Activated T-helper 17 cell treated with anti-CD3 and anti-CD28 coated beads, Interleukin-2, amount 50 U/mL, for 72 hours (primary cell): ENCODE results near the gene PRSS53. TPM values are rescaled to one million over a fixed set of nuclear protein-coding genes. Genes with fewer than 3 reads are reported as not detected.
"Not testable (repeated sequence)": the region's sequence is repeated elsewhere in the genome, so short reads cannot be mapped to it uniquely, and the experiment has no call there.

Experiments
- ATAC-seq: fragments of 150-1000 bp; cut with Tn5 transposase; replicated peaks from 2 replicates; pipeline ENCODE4 v1.10.0; 2021; ENCODE audit warnings: mild to moderate bottlenecking, moderate library complexity
- H3K27ac Mint-ChIP-seq: one replicate; pipeline ENCODE4 v1.8.0; 2022; ENCODE audit warnings: mixed read lengths
- H3K27me3 Mint-ChIP-seq: one replicate; pipeline ENCODE4 v1.8.0; 2022; ENCODE audit warnings: mixed read lengths
- H3K36me3 Mint-ChIP-seq: one replicate; pipeline ENCODE4 v1.8.0; 2022; ENCODE audit warnings: low read depth, mild to moderate bottlenecking, mixed read lengths
- H3K4me1 Mint-ChIP-seq: one replicate; pipeline ENCODE4 v1.8.0; 2022; ENCODE audit warnings: mixed read lengths
- H3K4me3 Mint-ChIP-seq: one replicate; pipeline ENCODE4 v1.8.0; 2022; ENCODE audit warnings: mild to moderate bottlenecking, mixed read lengths
- H3K9me3 Mint-ChIP-seq: one replicate; pipeline ENCODE4 v1.8.0; 2022; ENCODE audit warnings: mixed read lengths
- total RNA-seq, 2 donors: library from RNA; stranded (reverse); gene quantifications; one replicate each; pipeline ENCODE4 v1.2.3, GENCODE V29; 2022

The PRSS53 gene
- 10 to 100 TPM in 1 of 2 donors, 1 to 10 TPM in 1; 4.5 to 17.3 TPM for total RNA-seq

DNA sequence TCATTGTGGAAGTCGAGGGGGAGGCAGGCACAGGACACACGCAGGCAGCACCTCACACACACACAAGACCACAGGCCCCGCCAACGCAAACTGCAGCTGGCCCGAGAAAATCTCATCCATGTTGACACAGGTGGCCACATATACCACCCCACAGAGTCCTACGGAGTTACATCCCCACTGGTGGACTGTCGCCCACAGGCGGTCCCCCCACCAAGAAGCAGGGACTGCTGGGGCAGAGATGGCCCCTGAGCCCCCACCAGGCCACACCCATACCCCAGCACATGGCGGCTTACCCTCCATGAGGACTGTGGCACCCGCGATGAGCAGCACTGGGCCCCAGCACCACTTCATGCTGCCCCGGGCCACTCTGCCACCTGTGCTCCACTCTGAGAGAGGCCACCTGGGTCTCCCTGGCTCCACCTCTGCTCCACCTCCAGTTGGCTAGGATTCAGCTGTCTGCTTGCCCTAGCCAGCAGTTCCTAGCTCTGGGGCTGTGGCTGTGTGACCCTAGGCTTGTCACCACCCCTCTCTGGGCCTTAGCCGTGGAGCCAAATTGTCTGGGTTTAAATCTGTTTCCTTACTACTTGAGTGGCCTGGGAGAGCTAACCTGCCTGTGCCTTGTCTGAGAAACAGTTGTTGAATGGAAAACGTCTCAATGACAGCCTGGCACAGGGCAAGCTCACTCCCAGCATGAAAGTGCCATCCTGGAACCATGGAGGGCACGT, at the start of gene PRSS53:
TSS of gene PRSS53 (minus strand) at position 485 of the 725 bp plus-strand sequence. CDS start at position 351, 134 bp downstream.
- Mint-ChIP-seq H3K9me3 (no peaks in the 10 kb centered on the region), H3K27ac (peak within 1 kb of the TSS; percentile 20), H3K27me3 (no peaks in the 10 kb centered on the region), H3K4me1 (no peaks in the 10 kb centered on the region), H3K4me3 (no peak within 1 kb of the TSS), H3K36me3 (peaks cover 45% of the 10 kb centered on the region)
- no peak for ATAC-seq

DNA sequence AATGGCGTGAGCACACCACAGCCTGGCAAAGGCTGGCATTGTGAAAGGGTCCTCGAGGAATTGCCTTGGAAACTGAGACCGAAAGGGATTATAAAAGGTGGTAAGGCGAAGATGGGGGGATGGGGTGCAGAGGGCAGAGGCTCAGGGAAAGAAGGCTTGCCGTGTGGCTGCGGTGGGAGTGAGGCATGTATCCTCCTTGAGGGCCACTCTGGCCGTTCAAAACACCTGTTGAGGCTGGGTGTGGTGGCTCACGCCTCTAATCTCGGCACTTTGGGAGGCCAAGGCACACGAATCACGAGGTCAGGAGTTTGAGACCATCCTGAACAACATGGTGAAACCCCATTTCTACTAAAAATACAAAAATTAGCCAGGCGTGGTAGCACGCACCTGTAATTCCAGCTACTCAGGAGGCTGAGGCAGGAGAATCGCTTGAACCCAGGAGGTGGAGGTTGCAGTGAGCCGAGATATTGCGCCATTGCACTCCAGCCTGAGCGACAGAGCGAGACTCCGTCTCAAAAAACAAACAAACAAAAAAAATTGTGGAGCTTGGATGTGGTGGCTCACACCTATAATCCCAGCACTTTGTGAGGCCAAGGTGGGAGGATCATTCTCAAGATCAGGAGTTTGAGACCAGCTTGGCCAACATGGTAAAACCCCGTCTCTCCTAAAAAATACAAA, 48.2 kb upstream of the PRSS53 start:
- ATAC-seq, H3K9me3 Mint-ChIP-seq, H3K36me3 Mint-ChIP-seq, H3K27me3 Mint-ChIP-seq, H3K4me1 Mint-ChIP-seq, H3K4me3 Mint-ChIP-seq, H3K27ac Mint-ChIP-seq: not testable (repeated sequence)

DNA sequence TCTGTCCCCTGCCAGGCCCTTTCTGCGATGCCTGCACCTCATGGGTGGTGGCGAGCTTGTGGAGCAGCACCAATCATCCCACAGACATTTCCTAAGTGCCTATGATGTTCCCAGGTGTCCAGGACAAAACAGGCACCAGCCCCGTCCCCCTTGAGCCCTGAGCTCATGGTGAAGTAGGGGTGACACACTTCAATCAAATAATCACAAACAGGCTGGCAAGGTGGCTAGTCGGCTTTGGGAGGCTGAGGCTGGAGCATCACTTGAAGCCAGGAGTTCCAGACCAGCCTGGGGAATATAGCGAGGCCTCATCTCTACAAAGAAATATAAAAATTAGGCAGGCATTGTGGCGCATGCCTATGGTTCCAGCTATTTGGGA, 47.5 kb upstream of the PRSS53 start:
- Mint-ChIP-seq H3K4me1 (peaks cover 3% of the 10 kb centered on the region), H3K36me3 (peaks cover 3% of the 10 kb centered on the region), H3K27me3 (no peaks in the 10 kb centered on the region), H3K27ac (no peak overlapping the region), H3K4me3 (no peak overlapping the region), H3K9me3 (no peaks in the 10 kb centered on the region)
- ATAC-seq, result no peak

DNA sequence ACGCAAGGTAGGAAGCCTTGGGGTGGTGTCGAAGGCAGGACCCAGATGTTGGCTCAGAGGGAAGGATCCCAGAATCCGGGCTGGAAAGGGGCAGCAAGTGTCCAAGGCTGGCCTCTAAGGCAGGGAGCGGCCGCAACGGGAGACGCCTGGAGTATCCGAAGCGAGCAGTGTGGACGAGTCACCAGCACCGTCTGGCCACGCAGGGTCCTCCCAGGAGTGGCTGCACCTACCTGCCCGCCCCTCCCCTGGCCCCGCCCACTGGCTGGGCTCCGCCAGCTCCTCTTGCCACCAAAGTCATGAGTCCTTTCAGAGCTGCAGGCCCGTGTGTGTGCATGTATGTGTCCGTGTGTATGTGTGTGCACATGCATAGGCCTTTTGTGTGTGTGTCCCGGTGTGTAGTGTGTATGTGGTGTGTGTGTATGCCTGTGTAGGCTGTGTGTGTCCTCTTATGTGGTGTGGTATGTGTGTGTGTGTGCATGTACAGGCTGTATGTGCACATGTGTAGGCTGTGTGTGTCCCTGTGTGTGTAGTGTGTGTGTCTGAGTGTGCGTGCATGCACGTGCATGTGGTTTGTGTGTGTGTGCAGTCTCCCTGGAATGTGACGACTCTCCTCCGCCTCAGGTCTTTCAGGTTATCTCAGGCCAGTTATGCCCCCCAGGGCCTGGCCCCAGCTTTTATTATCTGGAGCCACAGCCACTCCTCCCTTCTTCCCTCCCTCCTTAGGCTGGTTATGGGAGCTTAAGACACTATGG, 47.0 kb upstream of the PRSS53 start, which contains the start of gene PRSS8:
TSS of gene PRSS8 (minus strand) at position 193 of the 752 bp plus-strand sequence. CDS start 229 bp downstream, outside the sequence.
- Mint-ChIP-seq H3K4me3 (no peak within 1 kb of the TSS), H3K36me3 (peaks cover 8% of the 10 kb centered on the region), H3K4me1 (peaks cover 3% of the 10 kb centered on the region), H3K9me3 (no peaks in the 10 kb centered on the region), H3K27ac (no peak within 1 kb of the TSS), H3K27me3 (no peaks in the 10 kb centered on the region)
- no peak for ATAC-seq

DNA sequence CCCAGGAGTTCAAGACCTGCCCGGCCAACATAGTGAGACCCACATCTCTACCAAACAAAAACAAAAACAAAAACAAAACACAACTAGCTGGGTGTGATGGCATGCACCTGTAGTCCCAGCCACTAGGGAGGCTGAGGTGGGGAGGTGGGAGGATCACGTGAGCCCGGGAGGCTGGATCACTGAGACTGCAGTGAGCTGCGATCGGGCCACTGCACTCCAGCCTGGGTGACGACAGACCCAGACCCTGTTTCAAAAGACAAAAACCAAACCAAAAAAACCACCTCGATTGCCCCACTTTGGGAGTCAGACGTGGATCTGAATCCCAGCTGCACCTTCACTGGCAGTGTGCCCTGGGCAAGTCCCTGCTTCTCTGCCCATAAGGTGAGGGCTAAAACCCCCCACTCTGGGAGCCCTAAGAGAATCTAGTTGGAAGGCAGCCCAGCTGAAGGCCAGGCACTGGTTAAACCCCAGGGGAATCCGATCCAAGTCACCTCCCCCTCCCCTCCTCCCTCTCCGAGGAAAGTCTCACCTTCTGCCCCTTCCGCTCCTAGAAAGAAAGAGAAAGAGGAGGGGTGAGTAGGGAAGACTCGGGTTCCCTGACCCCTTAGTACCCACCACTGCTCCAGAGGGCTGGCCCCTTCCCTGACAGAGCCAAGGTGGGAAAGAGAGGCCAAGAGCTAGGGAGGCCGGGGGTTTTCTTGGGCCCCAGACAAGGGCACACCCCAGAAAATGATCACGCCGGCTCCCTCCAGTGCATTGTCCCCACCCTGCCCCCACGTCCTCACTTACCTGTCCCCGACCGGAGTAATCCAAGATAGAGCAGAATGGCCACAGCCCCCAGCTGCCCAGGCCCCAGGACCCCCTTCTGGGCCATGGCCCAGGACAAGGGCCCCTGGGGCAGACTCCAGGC, 46.1 kb upstream of the PRSS53 start:
- peaks cover 3% of the 10 kb centered on the region for H3K4me1 Mint-ChIP-seq
- H3K27me3 Mint-ChIP-seq, result no peaks in the 10 kb centered on the region
- H3K4me3 Mint-ChIP-seq, result no peak overlapping the region
- peaks cover 13% of the 10 kb centered on the region for H3K36me3 Mint-ChIP-seq
- no peaks in the 10 kb centered on the region for H3K9me3 Mint-ChIP-seq
- ATAC-seq, result no peak
- H3K27ac Mint-ChIP-seq, result no peak overlapping the region

DNA sequence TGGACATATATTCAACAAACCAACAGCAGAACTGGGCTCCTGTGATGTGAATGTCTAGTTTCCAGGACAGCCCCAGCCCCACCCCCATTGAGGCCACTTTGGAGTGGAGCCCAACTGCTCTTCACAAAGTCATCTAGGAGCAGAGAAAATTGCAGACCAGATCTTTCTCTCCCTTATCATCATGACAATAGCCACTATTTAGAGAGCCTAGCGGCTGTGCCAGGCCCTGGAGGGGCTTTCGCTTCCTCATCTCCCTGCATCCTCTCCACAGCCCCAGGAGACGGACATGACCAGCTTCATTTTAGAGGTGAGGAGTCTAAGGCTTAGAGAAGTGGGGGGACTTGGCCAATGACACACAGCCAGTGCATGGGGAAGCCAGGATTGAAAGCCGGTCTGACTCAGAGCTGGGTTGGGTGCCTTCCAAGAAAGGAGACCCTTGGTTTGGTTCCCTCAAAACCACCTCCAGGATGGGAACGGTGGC, 45.4 kb upstream of the PRSS53 start:
- Mint-ChIP-seq H3K4me3 (no peak overlapping the region), H3K4me1 (peaks cover 3% of the 10 kb centered on the region), H3K27ac (peak overlapping the region; percentile 18), H3K36me3 (peaks cover 13% of the 10 kb centered on the region), H3K27me3 (no peaks in the 10 kb centered on the region), H3K9me3 (no peaks in the 10 kb centered on the region)
- no peak for ATAC-seq

DNA sequence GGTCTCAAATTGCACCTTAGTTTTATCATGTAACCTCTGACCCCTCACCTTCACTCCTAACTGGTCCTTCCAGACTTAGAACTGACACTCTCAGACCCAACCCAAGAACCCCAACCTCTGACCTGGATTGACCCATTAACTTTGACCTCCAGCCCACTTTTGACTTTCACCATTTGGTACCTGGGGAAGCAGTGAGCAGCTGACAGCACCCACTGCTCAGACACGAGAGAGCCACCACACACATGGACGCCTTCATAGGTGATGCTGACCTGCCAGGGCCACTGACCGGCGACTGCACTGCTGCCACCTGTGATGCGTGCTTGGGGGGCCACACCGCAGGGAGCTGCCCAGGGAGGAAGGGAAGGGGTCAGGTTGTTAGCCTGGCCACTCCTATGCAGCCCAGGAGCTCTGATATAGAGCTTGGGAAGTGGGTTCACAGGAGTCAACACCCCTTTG, 44.3 kb upstream of the PRSS53 start:
- peak overlapping the region; percentile 18 for H3K27ac Mint-ChIP-seq
- ATAC-seq, result no peak
- H3K27me3 Mint-ChIP-seq, result no peaks in the 10 kb centered on the region
- H3K4me1 Mint-ChIP-seq, result peaks cover under 1% of the 10 kb centered on the region
- no peak overlapping the region for H3K4me3 Mint-ChIP-seq
- H3K36me3 Mint-ChIP-seq, result peaks cover 13% of the 10 kb centered on the region
- H3K9me3 Mint-ChIP-seq, result no peaks in the 10 kb centered on the region

DNA sequence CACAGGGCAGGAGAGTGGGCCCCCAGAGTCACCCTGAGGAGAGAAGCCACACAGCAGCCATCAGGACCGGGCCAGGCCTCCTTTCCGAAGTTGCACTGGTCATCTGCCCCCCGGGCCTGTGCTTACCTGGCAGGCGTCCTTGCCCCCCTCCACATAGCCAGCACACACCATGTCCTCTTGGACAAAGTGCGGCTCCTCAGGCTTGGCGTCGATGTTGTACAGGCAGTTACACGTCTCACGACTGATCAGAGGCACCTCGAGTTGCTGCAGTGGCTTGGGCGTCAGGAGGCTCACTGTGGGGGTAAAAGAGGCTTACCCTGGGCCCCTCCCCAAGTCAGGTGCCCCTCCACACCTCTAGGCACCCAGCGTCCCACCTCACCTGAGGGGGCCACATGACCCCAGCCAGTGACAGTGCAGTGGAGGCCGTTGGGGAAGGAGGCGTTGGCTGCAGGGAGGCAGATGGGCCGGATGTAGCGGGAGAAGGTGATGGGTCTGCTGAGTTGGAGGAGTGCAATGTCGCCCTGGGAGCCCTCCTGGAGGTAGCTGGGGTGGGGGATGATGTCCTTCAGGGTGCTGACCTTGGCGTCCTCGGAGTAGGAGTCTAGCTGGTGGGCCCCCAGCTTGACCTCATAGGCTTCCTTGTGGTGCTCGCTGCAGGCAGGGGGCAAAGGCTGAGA, 43.7 kb upstream of the PRSS53 start:
- Mint-ChIP-seq H3K4me3 (no peak overlapping the region), H3K36me3 (peaks cover 19% of the 10 kb centered on the region), H3K27me3 (no peaks in the 10 kb centered on the region), H3K9me3 (no peaks in the 10 kb centered on the region), H3K27ac (no peak overlapping the region), H3K4me1 (no peaks in the 10 kb centered on the region)
- ATAC-seq, result no peak

DNA sequence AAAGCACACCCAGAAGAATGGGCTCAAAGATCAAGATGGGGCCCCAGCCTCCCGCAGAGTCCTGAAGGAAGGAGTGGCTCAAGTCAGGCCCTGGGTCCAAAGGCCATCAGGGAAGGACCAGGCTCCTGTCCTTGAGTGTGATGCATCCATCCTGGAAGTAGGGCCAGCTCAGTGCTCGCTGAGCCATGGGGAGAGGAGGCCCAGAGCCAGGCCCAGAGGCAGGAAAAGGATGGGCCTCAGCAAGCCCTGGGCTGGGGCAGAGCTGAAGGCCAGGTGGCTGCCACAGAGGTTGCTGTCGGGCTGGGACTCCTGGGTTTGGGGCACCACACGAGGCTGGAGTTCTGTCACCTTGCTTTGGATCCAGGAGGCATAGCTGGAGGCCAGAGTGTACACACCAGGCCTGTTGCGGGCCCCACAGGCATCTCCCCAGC, 43.1 kb upstream of the PRSS53 start:
- ATAC-seq, result no peak
- peaks cover 22% of the 10 kb centered on the region for H3K36me3 Mint-ChIP-seq
- H3K9me3 Mint-ChIP-seq, result no peaks in the 10 kb centered on the region
- H3K4me1 Mint-ChIP-seq, result no peaks in the 10 kb centered on the region
- no peaks in the 10 kb centered on the region for H3K27me3 Mint-ChIP-seq
- H3K4me3 Mint-ChIP-seq, result no peak overlapping the region
- H3K27ac Mint-ChIP-seq, result no peak overlapping the region

DNA sequence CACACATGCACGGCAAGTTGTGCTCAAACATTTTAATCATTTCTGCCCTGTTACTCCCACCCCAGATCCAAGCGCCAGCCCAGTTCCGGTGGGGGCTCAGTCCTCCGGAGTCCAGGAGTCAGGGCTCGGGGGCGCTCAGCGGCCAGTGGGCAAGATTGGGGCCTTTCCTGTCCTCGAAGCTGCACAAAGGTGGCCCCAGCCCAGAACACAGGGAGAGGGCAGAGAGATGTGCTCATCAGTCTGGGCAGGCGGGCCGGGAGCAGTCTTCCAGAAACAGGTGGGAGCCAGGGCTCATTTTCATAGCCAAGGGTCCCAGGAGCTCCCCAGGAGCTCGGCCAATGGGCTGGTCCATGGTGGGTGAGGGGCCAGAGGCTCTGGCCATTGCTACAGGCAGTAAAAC, 42.7 kb upstream of the PRSS53 start:
- Mint-ChIP-seq H3K27ac (no peak overlapping the region), H3K36me3 (peaks cover 23% of the 10 kb centered on the region), H3K27me3 (no peaks in the 10 kb centered on the region), H3K4me1 (no peaks in the 10 kb centered on the region), H3K9me3 (no peaks in the 10 kb centered on the region), H3K4me3 (no peak overlapping the region)
- no peak for ATAC-seq

DNA sequence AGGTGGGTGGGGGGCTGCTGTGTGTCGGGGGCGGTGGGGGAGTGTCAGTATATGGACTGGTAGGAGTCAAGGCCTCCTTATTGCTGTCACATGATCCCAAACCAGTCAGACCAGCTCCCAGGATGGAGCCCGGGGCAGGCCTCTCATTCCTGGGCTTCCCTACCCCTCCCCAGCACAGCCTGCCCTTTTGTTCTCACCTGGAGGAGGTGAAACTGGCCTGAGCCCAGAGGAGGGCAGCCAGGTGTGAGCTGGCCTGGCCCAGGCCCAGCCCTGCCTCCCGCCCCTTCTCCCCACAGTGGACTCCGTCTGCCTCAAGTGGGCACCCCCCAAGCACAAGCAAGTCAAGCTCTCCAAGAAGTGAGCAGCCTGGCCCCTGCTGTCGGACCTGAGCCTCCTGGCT, 42.2 kb upstream of the PRSS53 start:
- Mint-ChIP-seq H3K4me1 (peaks cover 5% of the 10 kb centered on the region), H3K36me3 (peaks cover 28% of the 10 kb centered on the region), H3K9me3 (no peaks in the 10 kb centered on the region), H3K4me3 (no peak overlapping the region), H3K27me3 (no peaks in the 10 kb centered on the region), H3K27ac (no peak overlapping the region)
- no peak for ATAC-seq

DNA sequence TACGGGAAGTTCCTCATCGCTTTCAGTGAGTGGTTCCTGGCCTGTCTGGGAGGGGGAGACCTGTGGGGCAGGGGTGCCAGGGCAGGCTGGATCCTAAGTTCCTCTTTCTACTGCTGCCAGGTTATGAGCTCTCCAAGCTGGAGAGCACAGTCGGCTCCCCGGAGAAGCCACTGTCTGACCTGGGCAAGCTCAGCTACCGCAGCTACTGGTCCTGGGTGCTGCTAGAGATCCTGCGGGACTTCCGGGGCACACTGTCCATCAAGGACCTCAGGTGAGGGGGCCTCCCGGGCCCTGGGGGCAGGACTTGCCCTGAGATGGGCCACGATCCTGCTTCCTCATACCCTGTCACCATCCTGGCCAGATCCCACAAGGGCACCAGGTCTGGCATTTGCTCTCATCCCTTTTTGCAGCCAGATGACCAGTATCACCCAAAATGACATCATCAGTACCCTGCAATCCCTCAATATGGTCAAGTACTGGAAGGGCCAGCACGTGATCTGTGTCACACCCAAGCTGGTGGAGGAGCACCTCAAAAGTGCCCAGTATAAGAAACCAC, 41.7 kb upstream of the PRSS53 start:
- Mint-ChIP-seq H3K9me3 (no peaks in the 10 kb centered on the region), H3K27ac (no peak overlapping the region), H3K36me3 (peaks cover 32% of the 10 kb centered on the region), H3K4me3 (no peak overlapping the region), H3K4me1 (peaks cover 7% of the 10 kb centered on the region), H3K27me3 (no peaks in the 10 kb centered on the region)
- ATAC-seq, result no peak
